ENCODE results near the gene CSE1L.
"Not testable (repeated sequence)": the region's sequence is repeated elsewhere in the genome, so short reads cannot be mapped to it uniquely, and the experiment has no call there.

Gene CSE1L

DNA sequence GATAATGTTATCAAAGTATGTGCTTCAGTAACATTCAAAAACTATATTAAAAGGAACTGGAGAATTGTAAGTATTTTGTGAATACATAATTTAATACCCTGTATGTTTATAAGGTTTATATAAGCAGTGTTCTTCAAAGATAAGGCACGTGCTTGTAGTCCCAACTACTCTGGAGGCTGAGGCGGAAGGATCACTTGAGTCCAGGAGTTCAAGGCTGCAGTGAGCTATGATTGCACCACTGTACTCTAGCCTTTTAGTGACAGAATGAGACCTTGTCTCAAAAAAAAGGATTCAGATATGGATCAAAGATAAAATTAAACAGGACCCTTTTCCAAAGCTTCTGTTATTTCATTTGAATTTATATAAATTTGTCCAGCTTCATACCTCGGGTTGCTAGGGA, 17.2 kb downstream of the CSE1L start:
- TF ChIP-seq, protein P1, sequence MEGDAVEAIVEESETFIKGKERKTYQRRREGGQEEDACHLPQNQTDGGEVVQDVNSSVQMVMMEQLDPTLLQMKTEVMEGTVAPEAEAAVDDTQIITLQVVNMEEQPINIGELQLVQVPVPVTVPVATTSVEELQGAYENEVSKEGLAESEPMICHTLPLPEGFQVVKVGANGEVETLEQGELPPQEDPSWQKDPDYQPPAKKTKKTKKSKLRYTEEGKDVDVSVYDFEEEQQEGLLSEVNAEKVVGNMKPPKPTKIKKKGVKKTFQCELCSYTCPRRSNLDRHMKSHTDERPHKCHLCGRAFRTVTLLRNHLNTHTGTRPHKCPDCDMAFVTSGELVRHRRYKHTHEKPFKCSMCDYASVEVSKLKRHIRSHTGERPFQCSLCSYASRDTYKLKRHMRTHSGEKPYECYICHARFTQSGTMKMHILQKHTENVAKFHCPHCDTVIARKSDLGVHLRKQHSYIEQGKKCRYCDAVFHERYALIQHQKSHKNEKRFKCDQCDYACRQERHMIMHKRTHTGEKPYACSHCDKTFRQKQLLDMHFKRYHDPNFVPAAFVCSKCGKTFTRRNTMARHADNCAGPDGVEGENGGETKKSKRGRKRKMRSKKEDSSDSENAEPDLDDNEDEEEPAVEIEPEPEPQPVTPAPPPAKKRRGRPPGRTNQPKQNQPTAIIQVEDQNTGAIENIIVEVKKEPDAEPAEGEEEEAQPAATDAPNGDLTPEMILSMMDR (IDR thresholded peaks at IDR 0.05; ENCODE audit: control insufficient read depth, insufficient read depth, low read depth, low read length, missing control alignments) = no peak
- H3K4me3 ChIP-seq (ENCODE audit: control insufficient read depth, low read depth, low read length) = no peak overlapping the region
- no peak for DNase-seq (ENCODE audit: low read depth)

DNA sequence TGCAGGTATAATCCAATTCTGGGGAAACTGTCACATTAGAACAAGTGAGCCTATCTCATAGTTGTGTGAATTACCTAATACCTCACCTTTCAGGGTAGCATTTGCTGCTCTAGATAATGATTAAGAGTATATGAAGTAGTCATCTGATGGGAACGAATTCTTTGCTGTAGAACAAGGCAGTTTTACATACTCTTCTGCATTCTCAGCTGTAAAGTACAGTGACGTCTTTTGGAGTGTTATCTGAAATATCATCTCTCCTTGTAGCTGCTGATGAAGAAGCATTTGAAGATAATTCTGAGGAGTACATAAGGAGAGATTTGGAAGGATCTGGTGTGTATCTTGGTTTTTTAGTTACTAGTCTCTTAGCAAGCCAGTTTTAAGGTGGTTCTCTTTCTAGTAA, 28.4 kb downstream of the CSE1L start:
- no peak overlapping the region for H3K4me3 ChIP-seq (ENCODE audit: control insufficient read depth, low read depth, low read length)
- TF ChIP-seq, protein P1 (IDR thresholded peaks at IDR 0.05; ENCODE audit: control insufficient read depth, insufficient read depth, low read depth, low read length, missing control alignments) = no peak
- no peak for DNase-seq (ENCODE audit: low read depth)

DNA sequence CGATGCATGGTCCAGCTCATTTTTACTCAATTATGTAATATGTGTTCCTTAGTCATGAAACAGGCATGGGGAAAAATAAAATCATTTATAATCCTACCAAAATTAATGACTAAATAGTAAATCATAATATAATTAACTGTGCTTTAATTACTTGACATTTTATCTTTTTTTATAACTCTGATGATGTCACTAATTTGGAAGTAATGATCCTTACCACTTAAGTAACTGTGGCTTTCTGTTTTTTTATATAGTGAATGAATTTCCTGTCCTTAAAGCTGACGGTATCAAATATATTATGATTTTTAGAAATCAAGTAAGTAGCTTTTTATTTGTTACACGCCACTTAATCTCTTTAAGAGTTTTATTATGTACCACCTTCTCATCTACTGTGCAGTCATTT, 32.2 kb downstream of the CSE1L start:
- no peak overlapping the region for H3K4me3 ChIP-seq (ENCODE audit: control insufficient read depth, low read depth, low read length)
- TF ChIP-seq, protein P1 (IDR thresholded peaks at IDR 0.05; ENCODE audit: control insufficient read depth, insufficient read depth, low read depth, low read length, missing control alignments) = no peak
- DNase-seq (ENCODE audit: low read depth) = no peak

DNA sequence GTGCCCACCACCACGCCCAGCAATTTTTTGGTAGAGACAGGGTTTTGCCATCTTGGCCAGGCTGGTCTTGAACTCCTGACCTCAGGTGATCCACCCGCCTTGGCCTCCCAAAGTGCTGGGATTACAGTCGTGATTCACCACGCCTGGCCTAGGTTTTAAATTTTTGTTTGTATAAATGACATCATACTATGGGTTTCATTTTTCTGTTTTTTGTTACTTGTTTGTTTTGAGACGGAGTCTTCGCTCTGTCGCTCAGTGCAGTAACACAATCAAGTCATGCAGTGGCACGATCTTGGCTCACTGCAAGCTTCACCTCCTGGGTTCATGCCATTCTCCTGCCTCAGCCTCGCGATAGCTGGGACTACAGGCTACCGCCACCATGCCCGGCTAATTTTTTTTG, 36.2 kb downstream of the CSE1L start:
- not testable (repeated sequence) for DNase-seq (ENCODE audit: low read depth); H3K4me3 ChIP-seq (ENCODE audit: control insufficient read depth, low read depth, low read length)

DNA sequence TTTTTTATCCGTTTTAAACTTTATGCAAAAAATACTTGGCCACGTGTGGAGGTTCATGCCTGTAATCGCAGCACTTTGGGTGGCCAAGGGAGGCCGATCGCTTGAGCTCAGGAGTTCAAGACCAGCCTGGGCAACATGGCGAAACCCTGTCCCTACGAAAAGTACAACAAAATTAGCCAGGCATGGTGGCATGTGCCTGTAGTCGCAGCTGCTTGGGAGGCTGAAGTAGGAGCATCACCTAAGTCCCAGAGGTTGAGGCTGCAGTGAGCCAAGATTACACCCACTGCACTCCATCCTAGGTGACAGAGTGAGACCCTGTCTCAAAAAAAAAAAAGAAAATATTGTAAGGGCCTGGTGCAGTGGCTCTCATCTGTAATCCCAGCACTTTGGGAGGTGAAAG, 45.0 kb downstream of the CSE1L start:
- H3K4me3 ChIP-seq (ENCODE audit: control insufficient read depth, low read depth, low read length) = no peak overlapping the region
- TF ChIP-seq, protein P1 (IDR thresholded peaks at IDR 0.05; ENCODE audit: control insufficient read depth, insufficient read depth, low read depth, low read length, missing control alignments) = no peak
- no peak for DNase-seq (ENCODE audit: low read depth)

DNA sequence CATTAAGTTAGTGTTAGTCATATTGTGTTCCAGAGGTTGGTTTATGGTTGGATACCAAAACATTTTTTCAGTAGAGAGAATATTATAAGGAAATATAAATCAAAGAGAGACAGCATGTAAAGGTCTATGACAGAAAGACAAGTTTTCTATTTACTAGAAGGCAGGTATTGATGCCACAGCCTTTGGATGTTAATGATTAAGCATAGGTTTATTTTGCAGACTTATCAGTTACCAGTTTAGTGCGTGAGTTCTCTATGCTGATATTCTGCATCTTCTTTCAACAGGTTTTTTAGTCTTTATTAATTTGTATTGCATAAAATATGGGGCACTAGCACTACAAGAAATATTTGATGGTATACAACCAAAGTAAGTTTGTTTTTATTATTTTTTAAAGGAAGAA, 45.6 kb downstream of the CSE1L start:
- TF ChIP-seq, protein P1 (IDR thresholded peaks at IDR 0.05; ENCODE audit: control insufficient read depth, insufficient read depth, low read depth, low read length, missing control alignments) = no peak
- DNase-seq (ENCODE audit: low read depth) = no peak
- H3K4me3 ChIP-seq (ENCODE audit: control insufficient read depth, low read depth, low read length) = no peak overlapping the region

DNA sequence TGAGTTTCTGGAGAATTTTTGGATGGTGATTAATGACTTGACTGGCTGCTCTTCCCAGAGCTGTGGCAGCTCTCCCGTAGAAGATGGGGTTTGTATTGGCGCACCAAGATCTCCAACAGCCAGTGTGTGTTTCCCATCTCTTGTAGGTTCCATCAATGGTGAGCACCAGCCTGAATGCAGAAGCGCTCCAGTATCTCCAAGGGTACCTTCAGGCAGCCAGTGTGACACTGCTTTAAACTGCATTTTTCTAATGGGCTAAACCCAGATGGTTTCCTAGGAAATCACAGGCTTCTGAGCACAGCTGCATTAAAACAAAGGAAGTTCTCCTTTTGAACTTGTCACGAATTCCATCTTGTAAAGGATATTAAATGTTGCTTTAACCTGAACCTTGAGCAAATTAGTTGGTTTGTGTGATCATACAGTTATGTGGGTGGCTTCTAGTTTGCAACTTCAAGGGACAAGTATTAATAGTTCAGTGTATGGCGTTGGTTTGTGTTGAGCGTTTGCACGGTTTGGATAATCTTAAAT, 50.2 kb downstream of the CSE1L start:
- DNase-seq (ENCODE audit: low read depth) = no peak
- TF ChIP-seq, protein P1 (IDR thresholded peaks at IDR 0.05; ENCODE audit: control insufficient read depth, insufficient read depth, low read depth, low read length, missing control alignments) = no peak
- H3K4me3 ChIP-seq (ENCODE audit: control insufficient read depth, low read depth, low read length) = no peak overlapping the region
